H1 (cell line): ENCODE results near the gene RHBDF2. TPM values are rescaled to one million over a fixed set of nuclear protein-coding genes. Genes with fewer than 3 reads are reported as not detected.
A peak's percentile ranks its signal among the peaks of the same experiment; 100 is the strongest.

Experiments
- CTCF ChIA-PET: fragments of 300-600 bp; sonication (Branson Sonifier 250); formaldehyde crosslinking; loops from one replicate; lab custom pipeline; 2021; ENCODE audit not compliant: partially characterized antibody; lab: Charles Lee
- POLR2A ChIA-PET: fragments of 300-600 bp; sonication (Branson Sonifier 250); formaldehyde crosslinking; loops from one replicate; lab custom pipeline; 2021; ENCODE audit warnings: inconsistent platforms; ENCODE audit not compliant: partially characterized antibody; lab: Charles Lee
- DNase-seq, 2 experiments: peaks; one replicate each; pipeline versions ENCODE4 v3.0.0 to v3.0.0-alpha.2; 2010 to 2022; ENCODE audit warnings: low spot score in 2 of 2, low read depth in 1 of 2, mixed read lengths in 1 of 2
- FAIRE-seq: peaks from 2 replicates; lab custom pipeline; 2011; peaks lifted over from hg19 to GRCh38; lab: Jason Lieb, UNC
- H2AFZ ChIP-seq: 2 replicates; pipeline ENCODE4 v1.8.1; 2012; ENCODE audit warnings: low read length, inconsistent platforms
- H2AK5ac ChIP-seq: 2 replicates; pipeline ENCODE4 v1.6.1; 2013; ENCODE audit warnings: low read depth, low read length
- H2BK120ac ChIP-seq: replicated peaks from 2 replicates; pipeline ENCODE3; 2013; ENCODE audit warnings: low read depth, low read length, inconsistent platforms
- H2BK12ac ChIP-seq: 2 replicates; pipeline ENCODE4 v1.6.1; 2013; ENCODE audit warnings: low read depth, low read length
- H2BK15ac ChIP-seq: 2 replicates; pipeline ENCODE4 v1.6.1; 2013; ENCODE audit warnings: low read length
- H2BK20ac ChIP-seq: 2 replicates; pipeline ENCODE4 v1.6.1; 2013; ENCODE audit warnings: low read length
- H2BK5ac ChIP-seq: 2 replicates; pipeline ENCODE4 v1.6.1; 2013; ENCODE audit warnings: low read depth, low read length
- H3K14ac ChIP-seq: 2 replicates; pipeline ENCODE4 v1.6.1; 2013; ENCODE audit warnings: inconsistent platforms; ENCODE audit not compliant: insufficient read length
- H3K18ac ChIP-seq: 2 replicates; pipeline ENCODE4 v1.6.1; 2013; ENCODE audit warnings: low read length; ENCODE audit errors: extremely low read depth
- H3K23ac ChIP-seq: 2 replicates; pipeline ENCODE4 v1.6.1; 2013; ENCODE audit warnings: inconsistent platforms; ENCODE audit not compliant: insufficient read length
- H3K23me2 ChIP-seq: 2 replicates; pipeline ENCODE4 v1.6.1; 2013; ENCODE audit warnings: low read depth, low read length
- H3K27ac ChIP-seq: 2 replicates; pipeline ENCODE4 v1.6.1; 2011; ENCODE audit warnings: low read depth, low read length, inconsistent platforms
- H3K27me3 ChIP-seq, 4 experiments: replicated peaks in 1 of 4; 1 replicate in 1 of 4; 2 replicates in 3 of 4; pipeline versions ENCODE4 v1.6.1 to v1.8.1; 2011 to 2013; ENCODE audit warnings: low read length in 3 of 4, mild to moderate bottlenecking in 3 of 4, inconsistent platforms in 2 of 4, mixed read lengths in 2 of 4, moderate library complexity in 1 of 4; ENCODE audit not compliant: control insufficient read depth in 3 of 4, insufficient read depth in 3 of 4; ENCODE audit errors: extremely low read depth in 1 of 4
- H3K36me3 ChIP-seq, 4 experiments: 2 replicates each; pipeline versions ENCODE4 v1.6.1 to v1.8.1; 2011 to 2013; ENCODE audit warnings: mild to moderate bottlenecking in 4 of 4, low read length in 3 of 4, moderate library complexity in 2 of 4, control low read depth in 1 of 4, inconsistent platforms in 1 of 4; ENCODE audit not compliant: insufficient read depth in 4 of 4, control insufficient read depth in 2 of 4
- H3K4ac ChIP-seq: replicated peaks from 2 replicates; pipeline ENCODE3; 2013; ENCODE audit warnings: low read length, low read depth, mixed read lengths, inconsistent platforms; ENCODE audit not compliant: insufficient read length
- H3K4me1 ChIP-seq, 4 experiments: replicated peaks in 1 of 4; 1 replicate in 1 of 4; 2 replicates in 3 of 4; pipeline versions ENCODE4 v1.6.1 to v1.8.1; 2011 to 2013; ENCODE audit warnings: low read length in 3 of 4, inconsistent platforms in 2 of 4, mixed read lengths in 1 of 4; ENCODE audit not compliant: insufficient read depth in 4 of 4, control insufficient read depth in 3 of 4
- H3K4me2 ChIP-seq, 2 experiments: 2 replicates each; pipeline versions ENCODE4 v1.6.1 to v1.8.1; 2011 to 2013; ENCODE audit warnings: low read depth in 2 of 2, low read length in 2 of 2, control low read depth in 1 of 2, inconsistent platforms in 1 of 2, mild to moderate bottlenecking in 1 of 2; ENCODE audit not compliant: insufficient read depth in 1 of 2
- H3K4me3 ChIP-seq, 4 experiments: fragments of 200-600, 300-600 bp in 1 of 4; sonication (generic), shearing (Covaris generic), sonication (Bioruptor Twin) in 1 of 4; 2 replicates each; pipeline versions ENCODE4 v1.5.1 to v1.8.1; 2011 to 2016; ENCODE audit warnings: low read length in 4 of 4, low read depth in 3 of 4, control low read depth in 2 of 4, inconsistent platforms in 2 of 4, mild to moderate bottlenecking in 2 of 4, mixed read lengths in 1 of 4, moderate library complexity in 1 of 4; ENCODE audit not compliant: insufficient read depth in 2 of 4; ENCODE audit errors: extremely low read depth in 1 of 4
- H3K56ac ChIP-seq: replicated peaks from 2 replicates; pipeline ENCODE3; 2013; ENCODE audit warnings: low read depth, mild to moderate bottlenecking, mixed read lengths, low read length, inconsistent platforms; ENCODE audit not compliant: insufficient read length
- H3K79me1 ChIP-seq: 2 replicates; pipeline ENCODE4 v1.6.1; 2013; ENCODE audit warnings: low read depth, low read length, control low read depth
- H3K79me2 ChIP-seq, 2 experiments: 2 replicates each; pipeline versions ENCODE4 v1.6.1 to v1.8.1; 2012 to 2013; ENCODE audit warnings: low read length in 2 of 2, mild to moderate bottlenecking in 2 of 2, inconsistent platforms in 1 of 2; ENCODE audit not compliant: insufficient read depth in 2 of 2, control insufficient read depth in 1 of 2
- H3K9ac ChIP-seq, 4 experiments: replicated peaks in 1 of 4; 1 replicate in 1 of 4; 2 replicates in 3 of 4; pipeline versions ENCODE4 v1.6.1 to v1.8.1; 2011 to 2013; ENCODE audit warnings: low read depth in 3 of 4, low read length in 3 of 4, control low read depth in 2 of 4, mild to moderate bottlenecking in 2 of 4, moderate library complexity in 2 of 4, inconsistent platforms in 1 of 4; ENCODE audit errors: extremely low read depth in 1 of 4
- H3K9me3 ChIP-seq, 2 experiments: 2 replicates each; pipeline versions ENCODE4 v1.6.1 to v1.8.1; 2012 to 2013; ENCODE audit warnings: mild to moderate bottlenecking in 2 of 2, moderate library complexity in 2 of 2, control low read depth in 1 of 2, inconsistent platforms in 1 of 2, low read depth in 1 of 2, low read length in 1 of 2, mixed read lengths in 1 of 2; ENCODE audit not compliant: insufficient read depth in 2 of 2
- H4K20me1 ChIP-seq, 2 experiments: replicated peaks in 1 of 2; 2 replicates each; pipeline versions ENCODE3 to v1.8.1; 2011 to 2013; ENCODE audit warnings: inconsistent platforms in 2 of 2, low read length in 2 of 2, mild to moderate bottlenecking in 1 of 2; ENCODE audit not compliant: insufficient read depth in 2 of 2, control insufficient read depth in 1 of 2
- H4K5ac ChIP-seq: 2 replicates; pipeline ENCODE4 v1.6.1; 2013; ENCODE audit warnings: low read length, low read depth, mixed read lengths, inconsistent platforms; ENCODE audit not compliant: insufficient read length
- H4K8ac ChIP-seq: 2 replicates; pipeline ENCODE4 v1.8.0; 2013; ENCODE audit warnings: mild to moderate bottlenecking, moderate library complexity, low read length, inconsistent platforms; ENCODE audit not compliant: insufficient read depth; ENCODE audit errors: extremely low read depth
- H4K91ac ChIP-seq: replicated peaks from 2 replicates; pipeline ENCODE3; 2013; ENCODE audit warnings: low read length, mixed read lengths, inconsistent platforms; ENCODE audit not compliant: insufficient read length
- CREB1 ChIP-seq: IDR thresholded peaks from 2 replicates; pipeline ENCODE4 v1.6.1; 2012; ENCODE audit warnings: inconsistent platforms
- EP300 ChIP-seq, 2 experiments: IDR thresholded peaks; 1 replicate in 1 of 2; 2 replicates in 1 of 2; pipeline ENCODE4 v1.6.1; 2011 to 2012; ENCODE audit warnings: low read depth in 2 of 2, low read length in 2 of 2, mild to moderate bottlenecking in 2 of 2, borderline replicate concordance in 1 of 2, inconsistent platforms in 1 of 2, moderate library complexity in 1 of 2
- WGBS, 2 experiments: shearing (Covaris generic) in 1 of 2; methylation state at CpG; one replicate each; pipeline versions ENCODE4 v1.1.6 to v1.1.7; 2013 to 2015; ENCODE audit warnings: low lambda C conversion rate in 2 of 2, mixed read lengths in 2 of 2, inconsistent platforms in 1 of 2, low coverage in 1 of 2, missing lambda C conversion rate in 1 of 2; ENCODE audit not compliant: insufficient replicate concordance in 2 of 2, insufficient coverage in 1 of 2, insufficient read length in 1 of 2; ENCODE audit errors: extremely low coverage in 1 of 2, missing lambda C conversion rate in 1 of 2; 5-methylcytosine and 5-hydroxymethylcytosine counted together
- polyA plus RNA-seq, 7 experiments: library from polyadenylated mRNA; depleted of rRNA in 3 of 7; stranded (reverse) in 5 of 7; unstranded in 2 of 7; fragments of >200 nt in 5 of 7; fragments of 200-250 nt in 2 of 7; gene quantifications; 1 replicate in 5 of 7; 2 replicates in 1 of 7; 4 replicates in 1 of 7; pipeline versions ENCODE4 v1.2.1 to v1.2.3, GENCODE V29; 2011 to 2013; ENCODE audit warnings: missing spikeins in 2 of 7, mixed read lengths in 2 of 7
- total RNA-seq: library from RNA; stranded (reverse); fragmentation: NEBNext Ultra II Directional; extraction: Animal tissue kit (Norgen Biotek cat#: 25700); gene quantifications from 2 replicates; pipeline ENCODE4 v1.2.1, GENCODE V29; 2021

RHBDF2 gene
- total and polyA plus RNA-seq, 2 of the 8 experiments (the other 6 are each of a cell fraction or from before 2014, with no cell fraction given) = 21.2 to 25.9 TPM

GRCh38 chr17:76422406-76422805, 78.8 kb downstream of the RHBDF2 start:
- no peak overlapping the region for H2BK5ac ChIP-seq
- H3K27ac ChIP-seq = no peak overlapping the region; the same call in 1 of the 2 replicates
- no peak overlapping the region for H4K8ac ChIP-seq
- H2BK120ac ChIP-seq = no peak overlapping the region
- H3K79me1 ChIP-seq = peaks cover 27% of the 10 kb centered on the region
- no peak overlapping the region for H2AFZ ChIP-seq
- peaks cover 0 to 8% (median 5%) of the 10 kb centered on the region in 4 experiments; a peak in 6 of 7 replicates for H3K4me1 ChIP-seq
- no peak overlapping the region for H4K5ac ChIP-seq
- no peak overlapping the region for H3K18ac ChIP-seq
- no peak overlapping the region for H2BK20ac ChIP-seq
- no peak overlapping the region for H3K4me2 ChIP-seq
- H3K9ac ChIP-seq = no peak overlapping the region
- FAIRE-seq (no peak), DNase-seq (no peak)
- no peak overlapping the region for H3K4ac ChIP-seq
- peaks cover 10 to 84% of the 10 kb centered on the region in 2 experiments for H3K79me2 ChIP-seq
- CTCF ChIA-PET = interaction anchor here (1.0 to 2.5 kb wide), 5 partner anchors 9 to 123 kb away, joined by 4 to 14 read pairs (median 10); no protein-coding TSS in a partner anchor
- no peak overlapping the region for H4K91ac ChIP-seq
- no peak overlapping the region for H2BK12ac ChIP-seq
- no peak overlapping the region for H3K23ac ChIP-seq
- no peaks in the 10 kb centered on the region for H3K23me2 ChIP-seq
- H3K4me3 ChIP-seq = no peak overlapping the region
- no peak overlapping the region for H2AK5ac ChIP-seq
- no peaks in the 10 kb centered on the region for H3K27me3 ChIP-seq
- no peaks in the 10 kb centered on the region for H3K9me3 ChIP-seq
- POLR2A ChIA-PET = no interaction called here
- WGBS, 2 experiments = 97% methylated on average over 8 of the region's 8 CpGs; no CpG with 5 or more reads in 1 of the 2 experiments
- 0 out of 8 replicates have a peak, but pooled peaks cover 0 to 4% (median 0%) of the 10 kb centered on the region in 4 experiments for H3K36me3 ChIP-seq
- TF ChIP-seq EP300 (IDR thresholded peaks at IDR 0.05; ENCODE audit: borderline replicate concordance in 1 of 2, low read depth in 2 of 2, low read length in 2 of 2) (peak in 1 of 2 experiments; percentile 53; a peak in 1 of 3 replicates), CREB1 (no peak)
- TF ChIP-seq, all 59 proteins: peak for 1
- H2BK15ac ChIP-seq = no peak overlapping the region
- H4K20me1 ChIP-seq = peaks cover 11 to 21% of the 10 kb centered on the region in 2 experiments
- H3K56ac ChIP-seq = no peak overlapping the region
- H3K14ac ChIP-seq = no peak overlapping the region
